Measurements from ENCODE around the gene MYRFL.

DNA sequence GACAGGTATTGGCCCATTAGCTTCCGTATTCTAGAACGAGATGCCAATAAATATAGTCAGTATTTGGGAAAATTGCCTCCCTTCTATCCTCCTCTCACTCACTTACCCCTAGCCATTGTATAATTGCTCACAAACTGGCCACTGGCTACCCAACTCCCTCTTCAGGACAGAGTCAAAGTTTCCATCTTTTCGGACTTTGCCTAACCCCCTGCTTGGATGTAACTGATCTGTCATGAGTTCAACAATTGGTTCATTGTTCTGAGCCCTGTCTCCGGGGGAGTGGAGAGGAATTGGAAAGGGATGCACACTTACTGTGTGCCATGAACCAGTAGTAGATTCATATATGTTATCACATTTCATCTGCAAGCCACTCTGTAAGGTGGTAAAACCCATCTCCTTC, 12.2 kb downstream of the MYRFL start:
- TF ChIP-seq MXI1 (IDR thresholded peaks at IDR 0.05; ENCODE audit: low read depth, low read length) (no peak), SIN3A (IDR thresholded peaks at IDR 0.05; ENCODE audit: borderline replicate concordance, low read depth, low read length) (no peak)
- TF ChIP-seq, protein P1, sequence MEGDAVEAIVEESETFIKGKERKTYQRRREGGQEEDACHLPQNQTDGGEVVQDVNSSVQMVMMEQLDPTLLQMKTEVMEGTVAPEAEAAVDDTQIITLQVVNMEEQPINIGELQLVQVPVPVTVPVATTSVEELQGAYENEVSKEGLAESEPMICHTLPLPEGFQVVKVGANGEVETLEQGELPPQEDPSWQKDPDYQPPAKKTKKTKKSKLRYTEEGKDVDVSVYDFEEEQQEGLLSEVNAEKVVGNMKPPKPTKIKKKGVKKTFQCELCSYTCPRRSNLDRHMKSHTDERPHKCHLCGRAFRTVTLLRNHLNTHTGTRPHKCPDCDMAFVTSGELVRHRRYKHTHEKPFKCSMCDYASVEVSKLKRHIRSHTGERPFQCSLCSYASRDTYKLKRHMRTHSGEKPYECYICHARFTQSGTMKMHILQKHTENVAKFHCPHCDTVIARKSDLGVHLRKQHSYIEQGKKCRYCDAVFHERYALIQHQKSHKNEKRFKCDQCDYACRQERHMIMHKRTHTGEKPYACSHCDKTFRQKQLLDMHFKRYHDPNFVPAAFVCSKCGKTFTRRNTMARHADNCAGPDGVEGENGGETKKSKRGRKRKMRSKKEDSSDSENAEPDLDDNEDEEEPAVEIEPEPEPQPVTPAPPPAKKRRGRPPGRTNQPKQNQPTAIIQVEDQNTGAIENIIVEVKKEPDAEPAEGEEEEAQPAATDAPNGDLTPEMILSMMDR (IDR thresholded peaks at IDR 0.05) = no peak

Data from SK-N-SH (cell line).